GM12891 (cell line): ENCODE data around the gene ROGDI.
"Not testable (repeated sequence)": the region's sequence is repeated elsewhere in the genome, so short reads cannot be mapped to it uniquely, and the experiment has no call there.

Source experiments
- DNase-seq: peaks from one replicate; pipeline ENCODE4 v3.0.0; 2011; ENCODE audit warnings: low spot score; ENCODE audit not compliant: insufficient read length
- FAIRE-seq: peaks from 2 replicates; lab custom pipeline; 2011; peaks lifted over from hg19 to GRCh38; lab: Jason Lieb, UNC
- PAX5 ChIP-seq: IDR thresholded peaks from 2 replicates; pipeline ENCODE4 v1.6.1; 2011; ENCODE audit warnings: low read length, moderate library complexity, mild to moderate bottlenecking; ENCODE audit not compliant: insufficient read depth, severe bottlenecking
- POLR2A ChIP-seq: IDR thresholded peaks from 2 replicates; pipeline ENCODE4 v1.6.1; 2011; ENCODE audit warnings: low read depth, low read length, control low read depth
- POLR2AphosphoS5 ChIP-seq: IDR thresholded peaks from 2 replicates; pipeline ENCODE4 v1.6.1; 2011; ENCODE audit warnings: low read depth, low read length, control low read depth
- POU2F2 ChIP-seq: IDR thresholded peaks from 2 replicates; pipeline ENCODE4 v1.6.1; 2011; ENCODE audit warnings: low read depth, mild to moderate bottlenecking, control low read depth, low read length, moderate library complexity
- SPI1 ChIP-seq: IDR thresholded peaks from 2 replicates; pipeline ENCODE4 v1.6.1; 2011; ENCODE audit warnings: low read depth, low read length, control low read depth
- TAF1 ChIP-seq: IDR thresholded peaks from 2 replicates; pipeline ENCODE4 v1.6.1; 2011; ENCODE audit warnings: low read depth, low read length, control low read depth

The ROGDI gene

GRCh38 chr16:4792951-4793513 is 9.4 kb downstream of the ROGDI start:
- DNase-seq (no peak), FAIRE-seq (no peak)
- TF ChIP-seq SPI1, result no peak
- TF ChIP-seq TAF1, result no peak
- no peak for TF ChIP-seq PAX5
- no peak for TF ChIP-seq POU2F2
- TF ChIP-seq POLR2A, result no peak
- no peak for TF ChIP-seq POLR2AphosphoS5

- DNase-seq, result no peak
- FAIRE-seq, result no peak
- TF ChIP-seq PAX5 (no peak), POU2F2 (no peak), POLR2AphosphoS5 (no peak), SPI1 (no peak), TAF1 (no peak), POLR2A (no peak)
Observed at GRCh38 chr16:4790871-4791270, 11.6 kb downstream of the ROGDI start.

- FAIRE-seq (no peak), DNase-seq (no peak)
- TF ChIP-seq POU2F2 (no peak), POLR2A (no peak), PAX5 (no peak), POLR2AphosphoS5 (no peak), TAF1 (no peak), SPI1 (no peak)
Observed at GRCh38 chr16:4790261-4790660, 12.2 kb downstream of the ROGDI start.

- DNase-seq, result no peak
- FAIRE-seq, result no peak
- TF ChIP-seq POU2F2 (no peak), PAX5 (no peak), TAF1 (no peak), SPI1 (no peak), POLR2AphosphoS5 (no peak), POLR2A (no peak)
Observed at GRCh38 chr16:4788910-4789309, 13.5 kb downstream of the ROGDI start.

- FAIRE-seq (no peak), DNase-seq (no peak)
- TF ChIP-seq POU2F2 (no peak), POLR2AphosphoS5 (no peak), TAF1 (no peak), PAX5 (no peak), SPI1 (no peak), POLR2A (no peak)
Observed at GRCh38 chr16:4788489-4788889, 13.9 kb downstream of the ROGDI start.

GRCh38 chr16:4787627-4788482 is 14.6 kb downstream of the ROGDI start, which contains the start of gene SEPTIN12:
Gene SEPTIN12 (minus strand): TSS chr16:4788345. CDS start chr16:4787645, 700 bp downstream.
- TF ChIP-seq POLR2AphosphoS5 (no peak), TAF1 (no peak), POLR2A (no peak), POU2F2 (no peak), SPI1 (no peak), PAX5 (no peak)
- DNase-seq, result no peak
- FAIRE-seq, result no peak

GRCh38 chr16:4787068-4787467 is 15.4 kb downstream of the ROGDI start:
- TF ChIP-seq POLR2AphosphoS5 (no peak), POLR2A (no peak), POU2F2 (no peak), TAF1 (no peak), SPI1 (no peak), PAX5 (no peak)
- DNase-seq, result no peak
- no peak for FAIRE-seq

- no peak for TF ChIP-seq POU2F2
- no peak for TF ChIP-seq SPI1
- no peak for TF ChIP-seq TAF1
- TF ChIP-seq POLR2AphosphoS5, result no peak
- TF ChIP-seq PAX5, result no peak
- no peak for TF ChIP-seq POLR2A
- DNase-seq, result no peak
- FAIRE-seq, result no peak
Observed at GRCh38 chr16:4785758-4786433, 16.5 kb downstream of the ROGDI start.

- DNase-seq, FAIRE-seq: not testable (repeated sequence)
Observed at GRCh38 chr16:4784444-4784987, 17.9 kb downstream of the ROGDI start.
